Astrocyte (in vitro differentiated cells and primary cell): ENCODE measurements around the gene TUBB.

Experiments used
- CTCF ChIP-seq: IDR thresholded peaks from 2 replicates; pipeline ENCODE4 v1.5.1; 2011; ENCODE audit warnings: low read depth, mild to moderate bottlenecking, inconsistent platforms, low read length, moderate library complexity; ENCODE audit not compliant: insufficient read depth
- EZH2 ChIP-seq: IDR thresholded peaks from 2 replicates; pipeline ENCODE4 v1.6.1; 2012; ENCODE audit warnings: mild to moderate bottlenecking, low read length, inconsistent platforms; ENCODE audit not compliant: insufficient read depth

- no peak for TF ChIP-seq CTCF
- TF ChIP-seq EZH2 = no peak
These were observed 19.8 kb upstream of the TUBB start for GRCh38 chr6:30700340-30700739.
